Heart right ventricle (tissue), 16 donors: ENCODE results near the gene ZIC4. TPM values are rescaled to one million over a fixed set of nuclear protein-coding genes. Genes with fewer than 3 reads are reported as not detected.

ENCODE experiments used
- ATAC-seq, 8 donors: fragments of 200-7000 bp; cut with Tn5 transposase; one replicate each; pipeline ENCODE4 v1.9.1; 2020; ENCODE audit warnings: mild to moderate bottlenecking in 8 of 8, moderate library complexity in 8 of 8, moderate number of reproducible peaks in 1 of 8
- DNase-seq, 2 donors: peaks; one replicate each; pipeline ENCODE4 v3.0.0-alpha.2; 2020
- H3K27ac ChIP-seq, 10 donors: fragments of 200-600 bp; sonication (generic) in 2 of 10; one replicate each; pipeline versions ENCODE4 v1.5.0 to v1.8.0; 2020 to 2022; ENCODE audit warnings: mild to moderate bottlenecking in 3 of 10
- H3K27me3 ChIP-seq, 7 donors: fragments of 200-600 bp; one replicate each; pipeline ENCODE4 v1.8.0; 2021 to 2022; ENCODE audit warnings: mild to moderate bottlenecking in 2 of 7
- H3K36me3 ChIP-seq, 9 donors: fragments of 200-600 bp; sonication (generic) in 1 of 9; one replicate each; pipeline versions ENCODE4 v1.5.0 to v1.8.0; 2020 to 2022; ENCODE audit warnings: mild to moderate bottlenecking in 2 of 9
- H3K4me1 ChIP-seq, 9 donors: fragments of 200-600 bp; sonication (generic) in 1 of 9; one replicate each; pipeline versions ENCODE4 v1.5.0 to v1.8.0; 2020 to 2022; ENCODE audit warnings: mild to moderate bottlenecking in 4 of 9
- H3K4me3 ChIP-seq, 10 donors: fragments of 200-600 bp; sonication (generic) in 2 of 10; one replicate each; pipeline versions ENCODE4 v1.5.0 to v1.8.0; 2020 to 2022; ENCODE audit warnings: mild to moderate bottlenecking in 7 of 10, moderate library complexity in 2 of 10
- H3K9me3 ChIP-seq, 11 donors: fragments of 200-600 bp in 10 of 11; sonication (generic) in 2 of 11; one replicate each; pipeline versions ENCODE4 v1.5.0 to v1.8.0; 2013 to 2022; ENCODE audit warnings: mild to moderate bottlenecking in 2 of 11, control low read depth in 1 of 11, moderate library complexity in 1 of 11
- CTCF ChIP-seq, 9 donors: fragments of 200-600 bp; sonication (generic) in 2 of 9; IDR thresholded peaks; one replicate each; pipeline versions ENCODE4 v1.5.0 to v1.8.0; 2021 to 2022; ENCODE audit warnings: antibody characterized with exemption in 9 of 9, mild to moderate bottlenecking in 5 of 9, moderate library complexity in 1 of 9
- WGBS, 2 donors: extraction: QIAGEN DNeasy Blood & Tissue Kit; methylation state at CpG; one replicate each; pipeline ENCODE4 v1.1.7; 2013; ENCODE audit warnings: inconsistent platforms in 1 of 2; 5-methylcytosine and 5-hydroxymethylcytosine counted together
- intact Hi-C, 10 donors: fragments of 100-400 bp; cut with DNase I; formaldehyde crosslinking; loops; one replicate each; pipeline versions ENCODE4 v1.11.1 to v1.14.2; 2022
- polyA plus RNA-seq, 2 donors: library from polyadenylated mRNA; stranded (reverse); fragments of 200-250 nt; gene quantifications; one replicate each; pipeline ENCODE4 v1.2.3, GENCODE V29; 2013
- total RNA-seq, 10 donors: library from RNA; stranded (reverse); fragmentation: NEBNext Ultra II Directional in 3 of 10; extraction: Animal tissue kit (Norgen Biotek cat#: 25700) in 3 of 10; gene quantifications; one replicate each; pipeline versions ENCODE4 v1.2.1 to v1.2.4, GENCODE V29; 2021 to 2023
- donor health status: Arrhythmogenic right ventricular cardiomyopathy.
- donor health status: ischemic (EF 13 %, LVEDD 7.1; RV severe dilation, severe dysfunction).
- donor health status: healthy with polysubstance abuse.
- donor health status: DM: no; HTN: yes; CAD: no.
- donor health status: DM: no; HTN: no; CAD: no.
- donor health status: ischemic (EF 25% LVEDD 6.9; RV normal size, moderate dysfunction).
- donor health status: ischemic (EF 25% LVEDD 5.7; RV mildly dilated, moderate dysfunction).
- donor health status: healthy.
- donor health status: DM: yes; HTN: yes; CAD: no.
- donor health status: Ischemic cardiomyopathy.
- donor health status: ischemic (EF 35%, LVEDD 5.7; RV mildly dilated, moderate dysfunction).
- donor health status: nonischemic (EF 11% LVEDD 7.7; RV severe dilation, severe dysfunction).
- donor health status: DM: yes; HTN: yes; CAD: no.
- donor health status: PGD.
- donor health status: ischemic (EF 29% LVEDD 5.4; RV normal size, mild dysfunction).
- donor health status: nonischemic (EF 23%, LVEDD 6.1; RV moderate dilation, normal function).

Gene ZIC4
- total and polyA plus RNA-seq, 12 donors, result not detected

DNA sequence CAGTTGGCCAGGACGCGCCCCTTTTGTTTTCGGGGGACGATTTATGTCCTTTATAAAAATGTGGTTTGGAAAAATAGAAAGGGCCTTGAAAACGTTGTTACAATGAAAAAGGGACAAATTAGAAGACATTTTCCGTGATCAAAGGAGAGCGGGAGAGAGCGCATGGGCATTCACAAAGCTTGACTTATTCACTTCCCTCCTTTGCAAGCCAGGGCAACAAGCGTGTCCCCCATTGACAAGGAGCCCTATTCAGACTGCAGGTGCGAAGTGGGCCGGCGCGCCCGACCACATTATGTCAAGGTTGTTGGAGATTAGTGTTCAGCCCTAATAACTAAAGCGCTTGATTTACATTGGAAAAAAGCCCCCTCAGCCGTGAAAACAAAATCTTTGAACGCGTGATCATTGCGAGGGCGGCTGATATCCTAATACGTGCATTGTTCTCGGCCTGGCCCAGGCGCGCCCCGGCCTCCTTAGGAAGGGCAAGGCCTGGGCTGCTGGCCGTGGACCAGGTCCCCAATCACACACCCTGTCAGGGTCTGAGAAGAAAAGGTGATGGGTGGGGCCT lies 25.9 kb downstream of the ZIC4 start:
- TF ChIP-seq CTCF (IDR thresholded peaks at IDR 0.05), result no peak
- H3K27ac ChIP-seq, result no peak overlapping the region
- no peaks in the 10 kb centered on the region for H3K4me1 ChIP-seq
- H3K9me3 ChIP-seq, result no peaks in the 10 kb centered on the region
- intact Hi-C loops, result no loop called here
- no peak overlapping the region for H3K4me3 ChIP-seq
- DNase-seq (no peak), ATAC-seq (no peak)
- peaks cover 32 to 100% (median 100%) of the 10 kb centered on the region in 7 donors for H3K27me3 ChIP-seq
- no peaks in the 10 kb centered on the region for H3K36me3 ChIP-seq
- 4 to 6% methylated on average over 26 of the region's 26 CpGs for WGBS, 2 donors

DNA sequence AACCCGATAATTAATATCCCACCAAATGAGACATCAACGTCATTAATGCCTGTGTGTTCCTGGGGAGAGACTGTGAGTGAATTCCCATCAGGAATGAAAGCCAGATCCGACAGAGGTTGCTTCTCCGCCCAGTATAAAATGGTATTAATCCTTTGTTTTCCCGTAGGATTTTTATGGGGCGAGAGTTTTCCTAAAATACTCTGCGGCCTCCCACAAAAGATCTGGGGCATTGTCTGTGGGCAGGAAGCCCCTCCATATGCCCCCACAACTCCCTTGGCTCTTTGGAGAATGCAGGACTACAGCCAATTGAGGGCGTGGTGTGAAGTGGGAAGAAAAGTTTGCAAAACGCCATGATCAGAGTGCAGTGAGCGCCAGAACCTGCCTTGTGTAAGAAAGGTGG lies 26.7 kb downstream of the ZIC4 start:
- H3K27me3 ChIP-seq, result peaks cover 31 to 100% (median 100%) of the 10 kb centered on the region in 7 donors
- WGBS, 2 donors, result 2 to 6% methylated on average over 10 of the region's 10 CpGs
- no peaks in the 10 kb centered on the region for H3K9me3 ChIP-seq
- no peak for TF ChIP-seq CTCF (IDR thresholded peaks at IDR 0.05)
- no peaks in the 10 kb centered on the region for H3K4me1 ChIP-seq
- intact Hi-C loops, result loop anchor here in 1 of 10 donors (10.0 kb wide), 1 partner anchor 45 kb away; no protein-coding TSS in a partner anchor
- no peak overlapping the region for H3K27ac ChIP-seq
- H3K4me3 ChIP-seq, result no peak overlapping the region
- no peaks in the 10 kb centered on the region for H3K36me3 ChIP-seq
- no peak for DNase-seq
- no peak for ATAC-seq

- WGBS, 2 donors, result 3 to 5% methylated on average over 30 of the region's 30 CpGs
- no peak for TF ChIP-seq CTCF (IDR thresholded peaks at IDR 0.05)
Observed at GRCh38 chr3:147377412-147378367, 28.7 kb downstream of the ZIC4 start.

DNA sequence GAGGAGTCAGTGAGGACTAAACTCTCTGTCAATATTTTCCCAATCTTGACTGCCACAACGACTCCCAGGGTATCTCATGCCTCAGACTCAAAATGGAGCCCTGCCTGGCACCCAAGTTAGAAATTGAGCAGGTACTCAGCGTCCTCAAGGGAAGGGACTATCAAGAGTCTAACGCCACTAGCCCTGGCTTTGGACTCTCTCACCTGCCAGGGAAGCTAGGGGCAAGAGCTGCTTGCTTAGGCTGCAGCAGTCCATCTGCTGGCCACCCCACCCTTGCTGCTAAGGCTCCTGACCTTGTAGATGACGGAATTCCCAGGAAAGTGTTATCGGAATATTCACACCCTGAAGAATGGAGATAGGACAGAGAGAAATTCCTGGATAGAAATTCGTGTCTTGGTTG lies 33.0 kb downstream of the ZIC4 start:
- no peak overlapping the region for H3K27ac ChIP-seq
- H3K36me3 ChIP-seq, result no peaks in the 10 kb centered on the region
- ATAC-seq (no peak), DNase-seq (no peak)
- 2% methylated on average over 6 of the region's 6 CpGs for WGBS, 2 donors
- peaks cover 0 to 3% (median 0%) of the 10 kb centered on the region in 9 donors for H3K4me1 ChIP-seq
- H3K4me3 ChIP-seq, result no peak overlapping the region
- TF ChIP-seq CTCF (IDR thresholded peaks at IDR 0.05), result no peak
- H3K9me3 ChIP-seq, result no peaks in the 10 kb centered on the region
- intact Hi-C loops, result loop anchor here in 1 of 10 donors (10.0 kb wide), 1 partner anchor 52 kb away; no protein-coding TSS in a partner anchor
- H3K27me3 ChIP-seq, result peaks cover 24 to 100% (median 100%) of the 10 kb centered on the region in 7 donors

More at GRCh38 chr3:147377412-147378367, 28.7 kb downstream of the ZIC4 start:
- Histone ChIP-seq H3K36me3 (no peaks in the 10 kb centered on the region), H3K9me3 (no peaks in the 10 kb centered on the region), H3K4me3 (no peak overlapping the region), H3K27ac (no peak overlapping the region), H3K27me3 (peaks cover 26 to 100% (median 100%) of the 10 kb centered on the region in 7 donors), H3K4me1 (no peaks in the 10 kb centered on the region)
- DNase-seq, result no peak
- intact Hi-C loops, result loop anchor here in 1 of 10 donors (10.0 kb wide), 1 partner anchor 47 kb away; no protein-coding TSS in a partner anchor
- no peak for ATAC-seq
